ENCODE measurements around the gene ZCWPW1. TPM values are rescaled to one million over a fixed set of nuclear protein-coding genes. Genes with fewer than 3 reads are reported as not detected.

The ZCWPW1 gene
- total and polyA plus RNA-seq, 2 of the 8 experiments (the other 6 are each of a cell fraction or from before 2014, with no cell fraction given): 0.51 to 1.4 TPM

GRCh38 chr7:100415448-100415847, 13.1 kb downstream of the ZCWPW1 start (continued):
- TF ChIP-seq JUN (IDR thresholded peaks at IDR 0.05; ENCODE audit: low read depth, low read length) (no peak), TBP (IDR thresholded peaks at IDR 0.05; ENCODE audit: low read depth, low read length) (no peak), CHD7 (IDR thresholded peaks at IDR 0.05; ENCODE audit: insufficient replicate concordance, low read length) (no peak)
